Measurements from ENCODE around the gene ZNF385B. TPM values are rescaled to one million over a fixed set of nuclear protein-coding genes. Genes with fewer than 3 reads are reported as not detected.

Gene ZNF385B
- total and polyA plus RNA-seq, 9 of the 15 experiments (the other 6 are each of a cell fraction or from before 2014, with no cell fraction given), result 0.50 TPM; not detected in 8

GRCh38 chr2:179578171-179578916 lies 283.1 kb downstream of the ZNF385B start (continued):
- no peak for TF ChIP-seq ZBTB26 (CRISPR knock-in tag; IDR thresholded peaks at IDR 0.05)
- TF ChIP-seq ZNF655 (CRISPR knock-in tag; IDR thresholded peaks at IDR 0.05), result no peak
- no peak for TF ChIP-seq ZNF253 (CRISPR knock-in tag; conservative IDR thresholded peaks at IDR 0.05)
- TF ChIP-seq RCOR1 (IDR thresholded peaks at IDR 0.05; ENCODE audit: borderline replicate concordance in 1 of 2, low read depth in 2 of 2, low read length in 2 of 2), result no peak
- no peak for TF ChIP-seq KLF13 (tag; IDR thresholded peaks at IDR 0.05; ENCODE audit: borderline replicate concordance, low read depth)
- TF ChIP-seq JUND (IDR thresholded peaks at IDR 0.05; ENCODE audit: borderline replicate concordance, low read depth, low read length), result no peak
- TF ChIP-seq JUND (tag; IDR thresholded peaks at IDR 0.05; ENCODE audit: borderline replicate concordance, low read depth, low read length), result no peak

GRCh38 chr2:179574061-179574519 lies 287.3 kb downstream of the ZNF385B start:
- no peak overlapping the region for H3K9ac ChIP-seq (ENCODE audit: insufficient read depth in 1 of 2, low read depth in 2 of 2, low read length in 2 of 2)
- no peaks in the 10 kb centered on the region for H3K36me3 ChIP-seq (ENCODE audit: control insufficient read depth, insufficient read depth, low read length)
- no peak overlapping the region for H3K4me2 ChIP-seq (ENCODE audit: insufficient read depth, low read length)
- H3K4me1 ChIP-seq (replicated peaks in 1 of 2; ENCODE audit: control insufficient read depth in 2 of 2, insufficient read depth in 2 of 2, low read length in 2 of 2), result no peaks in the 10 kb centered on the region
- H3K9me1 ChIP-seq (ENCODE audit: control insufficient read depth, insufficient read depth, low read length), result no peaks in the 10 kb centered on the region
- H3K4me3 ChIP-seq, result no peak overlapping the region
- ATAC-seq (no peak), FAIRE-seq (no peak), DNase-seq (ENCODE audit: extremely low read depth in 1 of 4, low spot score in 3 of 4) (no peak)
- POLR2A ChIA-PET, result no interaction called here
- H3K79me2 ChIP-seq (ENCODE audit: control insufficient read depth, insufficient read depth, low read length), result no peaks in the 10 kb centered on the region
- WGBS (ENCODE audit: insufficient coverage, low coverage, missing lambda C conversion rate), result 0% methylated on average over 3 of the region's 3 CpGs
- H4K20me1 ChIP-seq (replicated peaks; ENCODE audit: control insufficient read depth, insufficient read depth, low read length), result no peaks in the 10 kb centered on the region
- CTCF ChIA-PET (ENCODE audit: low intra/inter-chr PET ratio), result no interaction called here
- intact Hi-C loops (cut with micrococcal nuclease), result no loop called here
- no peak overlapping the region for H2AFZ ChIP-seq (ENCODE audit: low read depth, low read length)
- no TSS peak for BruUV-seq (replicated peaks)
- no peaks in the 10 kb centered on the region for H3K9me3 ChIP-seq (replicated peaks; ENCODE audit: control insufficient read depth, insufficient read depth, low read depth, low read length)
- in situ Hi-C loops (cut with MboI), result no loop called here
- H3K27me3 ChIP-seq (ENCODE audit: control insufficient read depth in 2 of 2, insufficient read depth in 2 of 2, low read length in 2 of 2), result no peaks in the 10 kb centered on the region
- no peak overlapping the region for H3K27ac ChIP-seq (ENCODE audit: extremely low read depth, low read depth, low read length)
- TF ChIP-seq TSHZ1 (CRISPR knock-in tag; IDR thresholded peaks at IDR 0.05) (no peak), HDAC2 (IDR thresholded peaks at IDR 0.05) (no peak), RBM14 (IDR thresholded peaks at IDR 0.05; ENCODE audit: borderline replicate concordance, insufficient read depth, low read depth, low read length) (no peak), ZNF24 (IDR thresholded peaks at IDR 0.05) (no peak), ZEB2 (IDR thresholded peaks at IDR 0.05) (no peak), HNRNPUL1 (IDR thresholded peaks at IDR 0.05; ENCODE audit: low read length) (no peak)
